GM06990 (cell line): ENCODE measurements around the gene HDGFL3.

Experiments
- DNase-seq: peaks from one replicate; pipeline ENCODE4 v3.0.0-alpha.2; 2011; ENCODE audit not compliant: insufficient read length; ENCODE audit errors: extremely low read depth
- H3K27me3 ChIP-seq: replicated peaks from 2 replicates; pipeline ENCODE4 v1.6.0; 2011; ENCODE audit warnings: low read length; ENCODE audit not compliant: control insufficient read depth, insufficient read depth
- H3K36me3 ChIP-seq: 2 replicates; pipeline ENCODE4 v1.5.1; 2011; ENCODE audit warnings: low read length; ENCODE audit not compliant: control insufficient read depth, insufficient read depth
- H3K4me3 ChIP-seq: replicated peaks from 2 replicates; pipeline ENCODE4 v1.5.1; 2011; ENCODE audit warnings: low read depth, mild to moderate bottlenecking, control low read depth, low read length
- TF ChIP-seq, protein P1 (sequence below): IDR thresholded peaks from 2 replicates; pipeline ENCODE4 v1.5.1; 2011; ENCODE audit warnings: low read length, control low read depth, mild to moderate bottlenecking, inconsistent platforms; ENCODE audit not compliant: insufficient read depth, poor library complexity, severe bottlenecking

HDGFL3 gene

DNA sequence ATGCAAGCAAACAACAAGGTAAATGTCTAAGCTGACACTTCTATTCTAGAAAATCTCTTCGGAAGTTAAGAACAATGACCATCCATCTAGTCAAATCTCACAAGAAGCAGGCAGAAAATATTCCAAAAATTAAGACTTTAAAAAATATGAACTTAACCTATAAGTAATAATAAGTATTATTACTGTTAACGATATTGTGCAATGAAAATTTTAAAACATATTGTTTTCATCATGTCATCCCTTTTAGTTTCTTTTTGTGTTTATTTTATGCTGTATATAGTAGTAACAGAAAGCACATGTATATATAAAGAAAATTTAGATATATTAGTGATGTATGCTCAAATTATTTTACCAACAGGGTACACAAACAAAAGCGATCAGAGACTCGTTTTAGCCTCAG is 4.1 kb downstream of the HDGFL3 start:
- DNase-seq: no peak
- Histone ChIP-seq H3K27me3 (no peaks in the 10 kb centered on the region), H3K4me3 (peak overlapping the region; percentile 29; the same call in 1 of the 2 replicates), H3K36me3 (no peaks in the 10 kb centered on the region)
- TF ChIP-seq, protein P1, sequence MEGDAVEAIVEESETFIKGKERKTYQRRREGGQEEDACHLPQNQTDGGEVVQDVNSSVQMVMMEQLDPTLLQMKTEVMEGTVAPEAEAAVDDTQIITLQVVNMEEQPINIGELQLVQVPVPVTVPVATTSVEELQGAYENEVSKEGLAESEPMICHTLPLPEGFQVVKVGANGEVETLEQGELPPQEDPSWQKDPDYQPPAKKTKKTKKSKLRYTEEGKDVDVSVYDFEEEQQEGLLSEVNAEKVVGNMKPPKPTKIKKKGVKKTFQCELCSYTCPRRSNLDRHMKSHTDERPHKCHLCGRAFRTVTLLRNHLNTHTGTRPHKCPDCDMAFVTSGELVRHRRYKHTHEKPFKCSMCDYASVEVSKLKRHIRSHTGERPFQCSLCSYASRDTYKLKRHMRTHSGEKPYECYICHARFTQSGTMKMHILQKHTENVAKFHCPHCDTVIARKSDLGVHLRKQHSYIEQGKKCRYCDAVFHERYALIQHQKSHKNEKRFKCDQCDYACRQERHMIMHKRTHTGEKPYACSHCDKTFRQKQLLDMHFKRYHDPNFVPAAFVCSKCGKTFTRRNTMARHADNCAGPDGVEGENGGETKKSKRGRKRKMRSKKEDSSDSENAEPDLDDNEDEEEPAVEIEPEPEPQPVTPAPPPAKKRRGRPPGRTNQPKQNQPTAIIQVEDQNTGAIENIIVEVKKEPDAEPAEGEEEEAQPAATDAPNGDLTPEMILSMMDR: no peak

DNA sequence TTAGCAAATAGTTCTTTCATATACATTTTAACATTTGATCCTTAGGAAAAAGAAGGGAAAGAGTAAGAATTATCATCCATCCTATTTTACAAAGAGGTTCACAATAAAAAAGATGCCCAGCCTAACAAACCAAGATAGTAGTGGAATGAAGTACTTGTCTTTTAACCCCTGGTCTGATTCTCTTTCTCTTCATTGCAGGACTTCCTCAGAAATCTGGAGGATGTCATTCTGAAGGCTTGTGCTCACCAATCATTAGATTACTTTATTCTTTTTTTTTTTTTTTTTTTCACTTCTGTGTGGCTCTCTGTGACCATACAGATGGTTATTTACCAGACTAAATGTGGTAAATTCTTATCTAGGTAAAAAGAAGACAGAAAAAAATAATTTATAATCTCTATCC is 7.0 kb downstream of the HDGFL3 start:
- no peaks in the 10 kb centered on the region for H3K27me3 ChIP-seq

DNA sequence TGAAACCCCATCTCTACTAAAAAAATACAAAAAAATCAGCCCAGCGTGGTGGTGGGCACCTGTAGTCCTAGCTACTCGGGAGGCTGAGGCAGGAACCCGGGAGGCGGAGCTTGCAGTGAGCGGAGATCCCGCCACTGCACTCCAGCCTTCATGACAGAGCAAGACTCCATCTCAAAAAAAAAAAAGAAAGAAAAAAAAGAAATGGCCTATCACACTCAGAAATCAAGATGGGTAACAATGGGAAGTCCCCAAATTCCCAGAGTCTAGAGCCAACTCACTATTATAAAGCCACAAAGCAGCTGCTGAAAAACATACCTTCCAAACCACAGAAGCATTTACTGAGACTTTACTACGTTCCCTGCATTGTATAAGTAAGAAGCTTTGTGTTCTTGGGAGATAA is 7.5 kb downstream of the HDGFL3 start:
- peak; percentile 50 for DNase-seq
- H3K36me3 ChIP-seq: no peaks in the 10 kb centered on the region
- TF ChIP-seq, protein P1: no peak
- H3K4me3 ChIP-seq: no peak overlapping the region
- no peaks in the 10 kb centered on the region for H3K27me3 ChIP-seq

More for the DNA sequence above, 7.0 kb downstream of the HDGFL3 start:
- Histone ChIP-seq H3K36me3 (no peaks in the 10 kb centered on the region), H3K4me3 (peak overlapping the region; percentile 34)
- TF ChIP-seq, protein P1: no peak
- no peak for DNase-seq

DNA sequence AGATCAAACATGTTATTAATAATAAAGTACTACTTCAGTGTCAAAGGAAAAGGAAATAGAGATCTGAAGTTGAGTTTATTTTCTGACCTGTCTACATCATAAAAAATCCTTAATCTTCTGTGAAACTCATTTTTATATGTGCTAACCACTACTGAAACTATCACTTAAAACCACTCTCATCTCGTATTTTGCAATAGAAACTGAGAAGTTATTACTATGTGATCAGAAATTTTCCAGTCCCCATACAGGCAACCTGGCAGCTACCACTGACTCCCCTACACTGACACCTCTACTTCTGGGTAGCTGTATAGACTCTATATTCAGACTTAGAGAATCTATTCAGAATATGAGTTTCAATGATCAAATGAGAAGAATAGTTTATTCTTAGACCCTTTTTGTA is 8.3 kb downstream of the HDGFL3 start:
- Histone ChIP-seq H3K4me3 (no peak overlapping the region), H3K36me3 (no peaks in the 10 kb centered on the region), H3K27me3 (no peaks in the 10 kb centered on the region)
- peak; percentile 57 for DNase-seq
- TF ChIP-seq, protein P1: no peak

DNA sequence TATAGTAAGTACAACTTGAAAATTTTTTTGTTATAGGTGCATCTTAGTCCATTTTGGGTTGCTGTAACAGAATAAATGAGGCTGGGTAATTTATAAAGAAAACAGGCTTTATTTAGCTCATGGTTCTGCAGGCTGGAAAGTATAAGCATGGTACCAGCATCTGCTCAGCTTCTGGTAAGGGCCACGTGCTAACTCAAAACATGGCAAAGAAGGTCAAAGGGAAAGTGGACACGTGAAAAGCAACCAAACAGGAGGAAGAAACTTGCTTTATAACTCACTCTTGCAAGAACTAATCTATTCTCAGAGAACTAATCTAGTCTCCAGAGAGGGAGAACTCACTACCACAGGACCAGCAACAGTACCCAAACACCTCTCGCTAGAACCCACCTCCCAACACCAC is 9.1 kb downstream of the HDGFL3 start:
- Histone ChIP-seq H3K36me3 (no peaks in the 10 kb centered on the region), H3K4me3 (peak overlapping the region; percentile 12; the same call in 1 of the 2 replicates), H3K27me3 (no peaks in the 10 kb centered on the region)
- no peak for DNase-seq
- TF ChIP-seq, protein P1: no peak

DNA sequence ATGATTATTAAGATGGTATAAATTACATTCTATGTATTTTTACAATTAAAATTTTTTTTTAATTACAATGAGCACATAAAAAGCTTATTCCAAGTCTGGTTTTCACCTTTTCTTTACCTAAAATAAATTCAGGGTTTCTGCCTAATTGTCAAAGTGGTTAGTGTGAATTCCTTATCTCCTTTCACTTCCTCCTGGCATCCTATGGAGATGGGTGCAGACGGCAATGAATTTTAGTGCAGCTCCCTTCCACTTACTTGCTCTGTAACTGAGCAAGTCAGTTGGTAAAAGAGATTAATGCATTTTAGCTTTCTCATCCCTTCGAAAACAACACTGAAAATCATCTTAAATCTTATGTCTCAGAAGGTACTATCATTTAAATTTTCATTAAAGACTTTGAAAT is 13.1 kb downstream of the HDGFL3 start:
- H3K4me3 ChIP-seq: no peak overlapping the region
- no peak for DNase-seq
- H3K27me3 ChIP-seq: no peaks in the 10 kb centered on the region
- no peaks in the 10 kb centered on the region for H3K36me3 ChIP-seq
- TF ChIP-seq, protein P1: no peak
